Nucleus accumbens (tissue), 56 donors: ENCODE results near the gene HIPK2.

Experiments used
- DNase-seq, 56 donors: peaks; one replicate each; lab custom pipeline; 2025; lab: John Stamatoyannopoulos, UW

The HIPK2 gene

DNA sequence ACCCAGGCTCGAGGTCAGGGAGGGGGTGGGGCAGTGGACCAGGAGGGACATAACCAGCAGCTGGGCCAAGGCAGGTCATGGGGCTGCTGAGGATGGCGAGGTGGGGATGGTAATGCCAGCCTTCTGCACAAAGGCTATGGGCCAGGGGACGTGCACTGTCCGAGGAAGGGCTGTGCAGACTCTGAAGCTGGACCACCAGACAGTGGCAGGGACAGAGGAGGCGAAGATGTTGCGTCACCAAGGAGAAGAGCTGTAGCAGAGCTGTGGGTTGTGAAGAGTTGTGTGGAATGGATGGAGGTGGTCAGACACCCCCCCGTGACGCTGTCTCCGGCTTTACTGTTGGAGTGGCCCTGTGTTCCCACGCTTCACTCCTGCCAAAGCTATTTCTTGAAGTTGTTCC, 252.6 kb downstream of the HIPK2 start:
- no peak for DNase-seq

DNA sequence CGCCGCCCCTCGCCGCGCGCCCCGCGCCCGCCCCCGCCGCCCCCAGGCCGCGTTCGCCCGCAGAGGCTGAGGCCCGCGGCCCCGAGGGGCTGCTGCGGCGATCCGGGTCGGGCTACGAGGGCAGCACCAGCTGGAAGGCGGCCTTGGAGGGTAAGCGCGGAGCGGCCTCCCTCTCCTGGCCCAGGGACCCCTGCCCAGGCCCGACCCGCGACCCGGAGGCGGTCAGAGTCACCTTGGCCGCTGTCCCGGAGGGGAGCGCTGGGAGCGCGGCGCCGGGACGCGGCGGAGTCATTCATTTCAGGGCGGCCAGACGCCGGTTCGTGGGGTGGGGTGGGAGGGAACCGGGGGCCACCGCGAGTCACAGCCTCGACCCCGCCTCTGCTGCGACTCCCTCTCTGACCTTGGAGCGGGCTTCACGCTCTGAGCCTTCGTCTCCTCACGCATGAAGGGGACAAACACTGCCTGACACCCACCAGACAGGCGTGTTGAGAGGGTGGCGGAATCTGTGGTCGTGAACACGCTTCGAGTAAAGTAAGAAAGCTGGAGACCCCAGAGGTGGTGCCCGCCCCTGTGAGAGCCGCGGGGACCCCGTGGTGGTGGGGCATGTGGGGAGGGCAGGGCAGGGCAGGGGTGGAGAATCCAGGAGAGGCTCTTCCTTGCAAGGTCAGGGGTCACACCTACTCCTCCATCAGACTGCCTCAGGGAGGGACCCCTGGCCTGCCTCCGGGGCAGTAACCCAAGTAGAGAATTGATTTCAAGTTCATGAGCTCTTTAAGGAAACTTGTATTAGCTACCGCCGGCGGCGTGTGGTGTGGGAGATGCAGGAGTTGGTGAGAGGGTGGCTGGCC, 253.6 kb downstream of the HIPK2 start:
- DNase-seq: no peak

DNA sequence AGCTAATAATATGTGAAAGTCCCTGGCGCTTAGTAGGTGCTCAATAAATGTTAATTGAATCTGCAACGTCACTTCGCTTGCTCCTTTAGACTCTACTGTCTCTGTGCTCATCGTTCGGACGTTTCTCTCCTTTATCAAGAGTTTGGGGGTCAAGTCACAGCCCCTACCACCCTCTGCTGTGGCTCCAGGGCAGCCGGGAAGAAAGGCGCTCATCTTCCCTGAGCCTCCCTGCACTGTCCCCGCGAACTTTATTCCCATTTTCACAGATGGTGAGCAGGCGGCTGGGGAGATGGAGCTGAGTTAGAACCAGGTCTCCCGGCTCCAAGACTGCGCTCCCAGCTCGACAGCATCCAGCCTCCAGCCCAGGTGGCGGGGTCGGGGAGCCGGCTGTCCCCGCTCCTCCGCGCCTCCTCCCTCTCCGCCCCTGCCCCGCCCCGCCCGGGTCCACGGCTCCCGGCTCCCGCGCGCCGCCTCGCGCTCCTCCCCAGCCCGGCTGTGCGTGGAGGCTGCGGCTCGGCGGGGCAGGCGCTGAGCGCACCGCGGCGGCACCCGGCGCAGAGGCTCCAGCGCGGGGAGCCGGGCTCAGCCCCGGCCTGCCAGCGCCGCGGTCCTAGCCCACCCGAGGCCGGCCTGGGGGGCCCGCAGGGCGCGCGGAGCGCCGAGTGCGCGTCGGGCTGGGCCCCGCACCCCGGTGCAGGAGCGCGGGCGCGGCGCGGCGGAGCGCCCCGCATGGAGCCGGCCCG, 254.4 kb downstream of the HIPK2 start, which contains the start of gene CLEC2L:
Gene CLEC2L (plus strand): TSS at position 487 of the 743 bp plus-strand sequence. CDS start 243 bp downstream, at position 730.
- peak in 9 of 56 donors; percentile 5 to 46 (median 18) for DNase-seq

DNA sequence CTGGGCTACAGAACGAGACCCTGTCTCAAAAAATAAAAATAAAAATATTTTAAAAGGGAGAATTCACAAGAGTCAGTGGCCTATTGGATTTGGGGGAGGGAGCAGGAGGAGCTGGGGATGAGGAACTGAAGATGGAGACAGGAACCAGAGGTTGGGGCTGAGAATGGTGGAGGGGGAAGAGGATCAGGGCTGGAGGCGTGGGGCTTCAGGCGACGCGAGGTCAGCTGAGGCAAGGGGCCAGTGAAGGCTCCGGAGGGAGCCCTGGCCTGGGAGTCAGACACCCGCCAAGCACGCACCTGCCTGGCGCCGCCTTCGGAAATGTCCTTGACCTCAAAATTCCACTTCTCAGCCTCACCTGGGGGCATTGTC, 255.0 kb downstream of the HIPK2 start:
- no peak for DNase-seq

DNA sequence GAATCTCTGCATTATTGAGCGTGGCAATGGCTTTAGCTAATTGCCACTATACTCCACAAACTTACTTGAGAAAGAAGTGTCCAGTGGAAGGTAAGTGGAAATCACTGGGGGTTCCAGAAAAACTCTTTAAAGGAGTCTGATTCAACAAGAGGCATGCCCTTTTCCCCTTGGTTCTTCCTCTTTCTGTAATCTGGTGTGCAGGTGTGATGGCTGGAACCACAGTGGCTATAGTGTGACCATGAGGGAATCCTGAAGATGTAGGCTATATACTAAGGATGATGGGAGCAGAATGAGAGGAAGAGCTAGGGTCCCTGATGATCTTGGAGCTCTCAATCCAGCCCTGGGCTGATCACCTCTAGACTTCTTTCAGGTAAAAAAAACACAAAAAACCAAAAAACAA, 256.4 kb downstream of the HIPK2 start:
- no peak for DNase-seq

DNA sequence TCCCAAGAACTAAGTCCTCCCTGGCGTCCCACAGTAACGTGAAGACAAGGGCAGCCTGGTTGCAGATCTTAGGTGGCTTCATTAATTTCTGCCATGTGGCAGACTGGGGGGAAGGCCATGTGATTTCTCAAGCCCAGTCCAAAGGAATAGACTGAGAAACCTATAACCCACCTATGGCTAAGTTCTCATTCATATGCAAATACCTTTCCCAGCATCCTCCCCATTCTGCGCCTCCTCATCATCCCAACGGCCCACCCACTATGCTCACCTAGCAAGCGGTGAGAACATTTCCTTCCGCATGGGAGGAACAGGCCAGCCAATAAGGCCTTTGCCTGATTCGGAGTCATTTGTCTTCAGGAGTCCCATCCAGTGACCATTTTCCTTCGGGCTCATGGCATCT, 262.5 kb downstream of the HIPK2 start:
- DNase-seq: no peak
